Adrenal gland (tissue), 12 donors: ENCODE results near the gene LSM4. TPM values are rescaled to one million over a fixed set of nuclear protein-coding genes. Genes with fewer than 3 reads are reported as not detected.

Experiments
- DNase-seq, 7 donors: peaks; one replicate each; pipeline ENCODE4 v3.0.0-alpha.2; 2019 to 2020
- H3K27ac ChIP-seq, 5 donors: fragments of 200-600 bp; sonication (generic) in 4 of 5; 1 replicate in 3 of 5; 2 replicates in 2 of 5; pipeline versions ENCODE4 v1.5.1 to v1.8.0; 2016 to 2020; ENCODE audit warnings: mild to moderate bottlenecking in 1 of 5
- H3K27me3 ChIP-seq: fragments of 200-600 bp; 2 replicates; pipeline ENCODE4 v1.8.0; 2021
- H3K36me3 ChIP-seq, 2 donors: fragments of 200-600 bp; replicated peaks in 1 of 2; 1 replicate in 1 of 2; 2 replicates in 1 of 2; pipeline versions ENCODE4 v1.5.1 to v1.8.0; 2018 to 2022
- H3K4me1 ChIP-seq, 2 donors: fragments of 200-600 bp; replicated peaks in 1 of 2; 1 replicate in 1 of 2; 2 replicates in 1 of 2; pipeline versions ENCODE4 v1.5.1 to v1.8.0; 2018 to 2021
- H3K4me3 ChIP-seq, 4 donors: fragments of 200-600 bp; sonication (generic) in 3 of 4; one replicate each; pipeline ENCODE4 v1.5.1; 2016 to 2018
- H3K9me3 ChIP-seq, 3 donors: fragments of 200-600 bp; sonication (generic) in 1 of 3; replicated peaks in 1 of 3; 1 replicate in 2 of 3; 2 replicates in 1 of 3; pipeline versions ENCODE4 v1.5.1 to v1.8.0; 2016 to 2021
- POLR2A ChIP-seq, 2 donors: fragments of 450-650 bp; IDR thresholded peaks; one replicate each; pipeline ENCODE4 v1.6.1; 2017; ENCODE audit warnings: antibody characterized with exemption in 2 of 2, mild to moderate bottlenecking in 2 of 2, moderate library complexity in 1 of 2
- whole genome bisulfite sequencing, 4 donors: extraction: QIAGEN DNeasy Blood & Tissue Kit in 2 of 4; methylation state at CpG; one replicate each; pipeline versions ENCODE4 v1.1.5 to v1.1.7; 2013 to 2017; 5-methylcytosine and 5-hydroxymethylcytosine counted together
- intact Hi-C, 2 donors: fragments of 100-400 bp; cut with DNase I; formaldehyde crosslinking; loops; one replicate each; pipeline versions ENCODE4 v1.14.1 to v1.15.0; 2022 to 2023
- polyA plus RNA-seq, 3 donors: library from polyadenylated mRNA; stranded (reverse); fragments of 200-250 nt in 2 of 3; fragments of 350-450 nt in 1 of 3; fragmentation: Illumina TruSeq in 1 of 3; extraction: RNeasy Lipid Tissue Mini Kit (QIAGEN cat#74804) in 1 of 3; gene quantifications; one replicate each; pipeline ENCODE4 v1.2.3, GENCODE V29; 2013 to 2014
- total RNA-seq, 9 donors: library from RNA; depleted of rRNA in 4 of 9; stranded (reverse); fragments of >200 nt in 4 of 9; fragments of 120-200 nt in 1 of 9; fragmentation: NEBNext Ultra II Directional in 1 of 9; extraction: Animal tissue kit (Norgen Biotek cat#: 25700) in 1 of 9; gene quantifications; one replicate each; pipeline versions ENCODE4 v1.1.0 to v1.2.4, GENCODE V29; 2013 to 2023
- TF ChIP-seq, protein P1 (sequence below), 6 experiments: fragments of 450-650 bp in 4 of 6; fragments of 200-600 bp in 2 of 6; sonication (generic) in 1 of 6; IDR thresholded peaks; 1 replicate in 5 of 6; 2 replicates in 1 of 6; pipeline versions ENCODE4 v1.5.1 to v1.8.0; 2016 to 2021; ENCODE audit warnings: antibody characterized with exemption in 6 of 6, mild to moderate bottlenecking in 2 of 6, moderate library complexity in 1 of 6
- donor health status: healthy with polysubstance abuse.
- donor health status: Bipolar disorder and iron deficiency.
- donor health status: DM: yes; HTN: yes; CAD: no.
- donor health status: DM: no; HTN: no; CAD: no.
- donor health status: DM: no; HTN: no; CAD: no.
- donor health status: DM: yes; HTN: yes; CAD: no.

The LSM4 gene
- total and polyA plus RNA-seq, 12 donors: 105 to 290 (median 161) TPM

DNA sequence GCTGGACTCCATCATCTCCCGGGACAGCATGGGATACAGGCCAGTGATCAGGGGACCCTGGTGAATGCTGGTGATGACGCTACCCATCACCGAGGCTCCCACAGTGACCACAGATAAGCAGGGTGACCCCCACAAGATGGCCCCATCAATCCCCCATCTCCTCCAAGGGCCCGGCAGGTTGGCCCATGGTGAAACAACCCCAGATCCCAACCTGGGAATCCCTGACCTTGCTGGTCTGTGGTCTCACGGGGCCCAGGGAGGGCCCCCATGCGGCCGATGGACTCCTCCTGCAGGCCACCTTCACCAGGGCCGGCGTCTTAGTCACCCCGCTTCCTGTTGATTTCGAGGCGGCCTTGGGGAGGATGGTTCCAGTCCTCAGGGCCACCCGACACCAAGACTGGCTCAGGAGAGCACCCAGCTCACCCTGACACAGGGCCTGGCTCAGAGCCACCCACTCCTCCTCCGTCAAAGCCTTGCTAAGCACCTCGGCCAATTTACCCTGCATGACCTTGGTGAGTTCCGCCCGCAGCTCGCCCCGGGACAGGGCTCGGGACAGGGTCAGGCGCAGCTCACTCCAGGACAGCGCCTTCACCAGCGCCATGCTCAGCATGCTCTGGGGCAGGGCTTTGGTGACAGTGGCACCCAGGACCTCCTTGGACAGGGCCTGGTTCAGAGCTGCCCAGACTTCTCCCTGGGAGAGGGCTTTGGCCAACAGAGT, 58.6 kb downstream of the LSM4 start:
- peaks cover 0 to 35% of the 10 kb centered on the region in 2 donors for H3K36me3 ChIP-seq
- no peaks in the 10 kb centered on the region for H3K9me3 ChIP-seq
- H3K27ac ChIP-seq: peak overlapping the region in 4 of 5 donors; percentile 46 to 80 (median 74)
- TF ChIP-seq, protein P1, sequence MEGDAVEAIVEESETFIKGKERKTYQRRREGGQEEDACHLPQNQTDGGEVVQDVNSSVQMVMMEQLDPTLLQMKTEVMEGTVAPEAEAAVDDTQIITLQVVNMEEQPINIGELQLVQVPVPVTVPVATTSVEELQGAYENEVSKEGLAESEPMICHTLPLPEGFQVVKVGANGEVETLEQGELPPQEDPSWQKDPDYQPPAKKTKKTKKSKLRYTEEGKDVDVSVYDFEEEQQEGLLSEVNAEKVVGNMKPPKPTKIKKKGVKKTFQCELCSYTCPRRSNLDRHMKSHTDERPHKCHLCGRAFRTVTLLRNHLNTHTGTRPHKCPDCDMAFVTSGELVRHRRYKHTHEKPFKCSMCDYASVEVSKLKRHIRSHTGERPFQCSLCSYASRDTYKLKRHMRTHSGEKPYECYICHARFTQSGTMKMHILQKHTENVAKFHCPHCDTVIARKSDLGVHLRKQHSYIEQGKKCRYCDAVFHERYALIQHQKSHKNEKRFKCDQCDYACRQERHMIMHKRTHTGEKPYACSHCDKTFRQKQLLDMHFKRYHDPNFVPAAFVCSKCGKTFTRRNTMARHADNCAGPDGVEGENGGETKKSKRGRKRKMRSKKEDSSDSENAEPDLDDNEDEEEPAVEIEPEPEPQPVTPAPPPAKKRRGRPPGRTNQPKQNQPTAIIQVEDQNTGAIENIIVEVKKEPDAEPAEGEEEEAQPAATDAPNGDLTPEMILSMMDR (IDR thresholded peaks at IDR 0.05): peak in 1 of 6 experiments; percentile 3
- TF ChIP-seq POLR2A (IDR thresholded peaks at IDR 0.05): peak in 1 of 2 donors; percentile 49
- 55 to 100% (median 66%) methylated on average over 1 to 23 of the region's 23 CpGs for WGBS, 4 donors
- no peak overlapping the region for H3K4me3 ChIP-seq
- intact Hi-C loops: no loop called here
- H3K4me1 ChIP-seq: peaks cover 10 to 18% of the 10 kb centered on the region in 2 donors
- no peaks in the 10 kb centered on the region for H3K27me3 ChIP-seq
- peak; percentile 83 to 97 (median 96) for DNase-seq

DNA sequence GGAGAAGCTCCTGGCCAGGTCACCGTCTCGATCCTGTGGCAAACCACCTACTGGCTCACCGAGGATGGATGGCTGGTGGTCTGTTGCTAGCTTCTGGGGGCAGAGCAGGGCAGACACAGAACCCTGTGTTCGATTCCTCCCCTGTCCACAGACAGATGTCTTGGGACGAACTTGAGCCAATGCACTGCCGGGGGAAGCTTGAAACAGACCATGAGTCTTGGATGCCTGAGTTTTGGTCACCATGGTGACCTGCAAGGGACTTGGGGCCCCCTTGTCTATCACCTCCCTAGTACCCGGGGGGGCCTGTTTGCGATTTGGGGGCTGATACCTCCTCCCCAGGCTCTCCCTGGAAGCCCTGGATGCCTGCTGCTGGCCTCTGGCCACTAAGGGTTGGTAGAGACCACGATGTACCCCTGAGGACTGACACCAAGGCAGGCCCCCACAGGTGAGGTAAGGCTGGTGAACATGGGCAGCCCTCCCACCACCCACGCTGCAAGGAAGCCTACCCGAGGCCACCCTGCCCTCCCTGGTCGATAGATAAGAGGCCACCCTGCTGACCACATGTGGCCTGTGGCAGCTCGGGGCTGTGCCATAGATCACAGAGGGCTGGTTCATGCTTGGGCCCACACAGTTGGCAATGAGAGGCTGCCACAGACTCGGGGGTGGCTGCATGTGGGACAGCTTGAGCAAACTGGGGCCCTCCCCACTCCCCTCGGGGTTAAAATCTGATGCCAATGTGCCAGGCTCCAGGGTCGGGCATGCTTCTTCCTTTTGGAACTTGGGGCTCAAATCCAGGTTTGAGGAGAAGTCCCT, 59.3 kb downstream of the LSM4 start:
- H3K4me3 ChIP-seq: no peak overlapping the region
- peaks cover 0 to 34% of the 10 kb centered on the region in 2 donors for H3K36me3 ChIP-seq
- WGBS, 4 donors: 72 to 81% (median 78%) methylated on average over 10 to 16 of the region's 16 CpGs
- TF ChIP-seq, protein P1 (IDR thresholded peaks at IDR 0.05): no peak
- TF ChIP-seq POLR2A (IDR thresholded peaks at IDR 0.05): no peak
- peak overlapping the region in 3 of 5 donors; percentile 16 to 80 (median 78) for H3K27ac ChIP-seq
- peaks cover 10 to 18% of the 10 kb centered on the region in 2 donors for H3K4me1 ChIP-seq
- DNase-seq: peak in 1 of 7 donors; percentile 53
- intact Hi-C loops: no loop called here
- H3K9me3 ChIP-seq: no peaks in the 10 kb centered on the region
- H3K27me3 ChIP-seq: no peaks in the 10 kb centered on the region

DNA sequence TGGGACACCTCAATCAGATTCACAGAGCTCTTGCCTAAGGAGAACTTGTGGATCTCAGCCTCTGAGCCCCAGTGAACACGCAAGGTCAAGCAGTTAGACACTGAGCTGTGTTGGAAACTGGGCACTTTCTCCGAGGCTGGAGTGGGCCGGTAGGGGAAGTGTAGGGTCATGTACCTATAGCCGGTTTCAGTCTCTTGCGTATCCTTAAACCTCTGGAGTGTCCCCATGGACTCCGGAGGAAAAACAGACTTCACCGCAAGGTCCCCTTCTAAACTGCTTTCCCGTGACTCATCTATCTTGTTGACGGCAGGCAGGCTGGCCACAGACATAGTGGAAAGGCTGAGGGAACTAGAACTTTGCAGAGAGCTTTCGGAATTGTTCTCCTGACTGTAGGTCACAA, 60.0 kb downstream of the LSM4 start:
- WGBS, 4 donors: 43 to 63% (median 56%) methylated on average over 9 to 10 of the region's 10 CpGs
- peak in 3 of 7 donors; percentile 60 to 63 (median 62) for DNase-seq
- peaks cover 10 to 18% of the 10 kb centered on the region in 2 donors for H3K4me1 ChIP-seq
- no peaks in the 10 kb centered on the region for H3K9me3 ChIP-seq
- intact Hi-C loops: no loop called here
- H3K4me3 ChIP-seq: no peak overlapping the region
- H3K27me3 ChIP-seq: no peaks in the 10 kb centered on the region
- TF ChIP-seq POLR2A (IDR thresholded peaks at IDR 0.05): no peak
- TF ChIP-seq, protein P1 (IDR thresholded peaks at IDR 0.05): no peak
- H3K27ac ChIP-seq: peak overlapping the region in 3 of 5 donors; percentile 16 to 80 (median 78)
- H3K36me3 ChIP-seq: peaks cover 0 to 31% of the 10 kb centered on the region in 2 donors

DNA sequence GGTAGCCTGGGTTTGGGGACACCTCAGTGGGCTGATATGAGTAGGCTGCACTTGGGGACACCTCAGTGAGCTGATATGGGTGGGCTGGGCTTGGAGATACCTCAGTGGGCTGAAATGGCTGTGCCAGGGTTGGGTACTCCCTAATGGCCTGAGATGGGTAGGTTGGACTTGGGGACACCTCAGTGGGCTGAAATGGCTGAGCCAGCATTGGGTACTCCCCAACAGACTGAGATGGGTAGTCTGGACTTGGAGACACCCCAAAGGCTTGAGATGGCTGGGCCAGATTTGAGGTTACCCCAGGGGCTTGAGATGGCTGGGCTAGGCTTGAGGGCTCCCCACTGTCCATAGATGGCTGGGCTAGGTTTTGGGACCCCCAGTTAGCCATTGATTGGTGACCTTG, 60.7 kb downstream of the LSM4 start:
- Histone ChIP-seq H3K27ac (no peak overlapping the region), H3K27me3 (no peaks in the 10 kb centered on the region), H3K4me3 (no peak overlapping the region), H3K36me3 (peaks cover 0 to 27% of the 10 kb centered on the region in 2 donors), H3K9me3 (no peaks in the 10 kb centered on the region), H3K4me1 (peaks cover 10 to 18% of the 10 kb centered on the region in 2 donors)
- DNase-seq: no peak
- TF ChIP-seq, protein P1 (IDR thresholded peaks at IDR 0.05): no peak
- no peak for TF ChIP-seq POLR2A (IDR thresholded peaks at IDR 0.05)
- intact Hi-C loops: no loop called here
